ENCODE results near the gene CUX1.

- TF ChIP-seq POLR2A (IDR thresholded peaks at IDR 0.05) = no peak
- TF ChIP-seq CTCF (IDR thresholded peaks at IDR 0.05) = no peak
- TF ChIP-seq EP300 (IDR thresholded peaks at IDR 0.05; ENCODE audit: low read depth) = no peak
Observed at GRCh38 chr7:101896941-101897340, 79.5 kb downstream of the CUX1 start.
